DOHH2 (cell line): ENCODE measurements around the gene TMEM255B.

Experiments used
- H3F3A ChIP-seq: fragments of 200-600 bp; sonication (generic), shearing (Covaris generic); 2 replicates; pipeline ENCODE4 v1.6.0; 2016; ENCODE audit warnings: antibody characterized with exemption, mild to moderate bottlenecking; ENCODE audit not compliant: control insufficient read depth, insufficient read depth
- H3K27ac ChIP-seq: fragments of 200-600 bp; sonication (generic); 2 replicates; pipeline ENCODE4 v1.5.1; 2014; ENCODE audit warnings: low read depth, mild to moderate bottlenecking, low read length, moderate library complexity
- H3K27me3 ChIP-seq: fragments of 200-600 bp; sonication (generic); 2 replicates; pipeline ENCODE4 v1.6.1; 2014; ENCODE audit warnings: mild to moderate bottlenecking, low read length, mixed read lengths; ENCODE audit not compliant: control insufficient read depth
- H3K36me3 ChIP-seq: fragments of 200-600 bp; sonication (generic); 2 replicates; pipeline ENCODE4 v1.6.1; 2014; ENCODE audit warnings: mild to moderate bottlenecking, low read length, moderate library complexity, mixed read lengths; ENCODE audit not compliant: control insufficient read depth
- H3K4me1 ChIP-seq: fragments of 200-600 bp; sonication (generic); 2 replicates; pipeline ENCODE4 v1.6.1; 2014; ENCODE audit warnings: mild to moderate bottlenecking, low read length, mixed read lengths; ENCODE audit not compliant: control insufficient read depth
- H3K4me2 ChIP-seq: fragments of 200-600 bp; sonication (generic); 2 replicates; pipeline ENCODE4 v1.6.0; 2014; ENCODE audit warnings: mild to moderate bottlenecking, low read length, moderate library complexity
- H3K4me3 ChIP-seq: fragments of 200-600 bp; sonication (generic); 2 replicates; pipeline ENCODE4 v1.5.1; 2014; ENCODE audit warnings: mild to moderate bottlenecking, low read length, mixed read lengths
- H3K79me2 ChIP-seq: fragments of 200-600 bp; sonication (generic); 2 replicates; pipeline ENCODE4 v1.6.1; 2014; ENCODE audit warnings: mild to moderate bottlenecking, low read length, mixed read lengths; ENCODE audit not compliant: control insufficient read depth
- H3K9me2 ChIP-seq: fragments of 200-600 bp; sonication (generic); replicated peaks from 2 replicates; pipeline ENCODE4 v1.6.1; 2014; ENCODE audit warnings: mild to moderate bottlenecking, low read length, mixed read lengths; ENCODE audit not compliant: control insufficient read depth
- H3K9me3 ChIP-seq: fragments of 200-600 bp; sonication (generic); 2 replicates; pipeline ENCODE4 v1.6.1; 2014; ENCODE audit warnings: antibody characterized with exemption, low read length, mixed read lengths; ENCODE audit not compliant: control insufficient read depth, insufficient read depth
- H4K20me1 ChIP-seq: fragments of 200-600 bp; sonication (generic); 2 replicates; pipeline ENCODE4 v1.6.0; 2014; ENCODE audit warnings: low read depth, mild to moderate bottlenecking, antibody characterized with exemption, low read length, moderate library complexity; ENCODE audit not compliant: control insufficient read depth, insufficient read depth
- CTCF ChIP-seq: fragments of 200-600 bp; sonication (generic); IDR thresholded peaks from one replicate; pipeline ENCODE4 v1.5.1; 2014; ENCODE audit warnings: antibody characterized with exemption, mild to moderate bottlenecking, low read depth, low read length; ENCODE audit not compliant: poor library complexity, severe bottlenecking
- EZH2phosphoT487 ChIP-seq: fragments of 200-600 bp; sonication (generic); IDR thresholded peaks from 2 replicates; pipeline ENCODE4 v1.6.1; 2017; ENCODE audit warnings: borderline replicate concordance, mild to moderate bottlenecking, antibody characterized with exemption, low read length, moderate library complexity, mixed read lengths

TMEM255B gene

DNA sequence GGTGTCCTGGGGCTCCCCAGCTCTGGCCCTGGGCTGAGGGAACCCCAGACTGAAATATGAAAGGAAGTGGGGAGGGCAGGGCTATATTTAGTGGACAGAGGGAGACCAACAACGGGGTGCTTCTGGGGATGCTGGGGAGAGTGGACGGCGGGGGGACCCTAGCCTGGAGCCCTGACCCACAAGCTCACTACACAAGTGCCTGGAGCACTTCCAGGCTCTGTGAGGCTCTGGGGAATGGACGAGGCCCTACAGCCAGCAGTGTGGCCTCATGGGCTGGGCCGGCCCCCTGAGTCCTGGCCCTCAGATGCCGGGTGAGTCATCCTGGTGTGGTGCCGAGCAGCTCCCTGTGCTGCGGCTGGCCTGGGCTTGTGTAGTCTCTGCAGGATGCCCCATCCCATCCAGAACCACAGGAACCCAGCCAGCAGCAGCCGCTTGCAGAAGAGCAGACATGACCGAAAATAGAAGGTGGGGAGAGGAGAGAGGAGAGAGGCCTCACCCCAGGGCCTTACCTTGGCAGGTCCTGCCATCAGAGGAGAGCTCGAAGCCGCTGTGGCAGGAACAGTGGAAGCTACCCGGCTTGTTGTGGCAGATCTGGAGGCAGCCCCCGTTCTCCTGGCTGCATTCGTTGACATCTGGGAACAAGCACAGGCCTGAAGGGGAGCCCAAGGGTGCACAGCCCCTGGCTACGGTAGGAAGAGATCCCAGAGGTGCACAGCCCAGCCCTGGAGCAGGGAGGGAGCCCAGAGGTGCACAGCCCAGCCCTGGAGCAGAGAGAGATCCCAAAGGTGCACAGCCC lies 78.7 kb downstream of the TMEM255B start:
- no peak overlapping the region for H3K4me2 ChIP-seq
- TF ChIP-seq EZH2phosphoT487 (no peak), CTCF (no peak)
- H3K79me2 ChIP-seq = no peaks in the 10 kb centered on the region
- H3K9me2 ChIP-seq = no peaks in the 10 kb centered on the region
- H3K27ac ChIP-seq = no peak overlapping the region
- no peak overlapping the region for H3K4me3 ChIP-seq
- H3K27me3 ChIP-seq = no peaks in the 10 kb centered on the region
- H3K9me3 ChIP-seq = no peaks in the 10 kb centered on the region
- H3K4me1 ChIP-seq = no peaks in the 10 kb centered on the region
- H4K20me1 ChIP-seq = no peaks in the 10 kb centered on the region
- H3F3A ChIP-seq = no peaks in the 10 kb centered on the region
- no peaks in the 10 kb centered on the region for H3K36me3 ChIP-seq

GRCh38 chr13:113838711-113839201 lies 79.7 kb downstream of the TMEM255B start:
- H3K4me3 ChIP-seq = no peak overlapping the region

GRCh38 chr13:113839536-113840204 lies 80.6 kb downstream of the TMEM255B start:
- Histone ChIP-seq H3F3A (no peaks in the 10 kb centered on the region), H3K9me2 (no peaks in the 10 kb centered on the region), H3K27ac (no peak overlapping the region), H3K27me3 (no peaks in the 10 kb centered on the region), H3K9me3 (no peaks in the 10 kb centered on the region), H3K36me3 (no peaks in the 10 kb centered on the region), H3K79me2 (no peaks in the 10 kb centered on the region), H3K4me2 (no peak overlapping the region), H4K20me1 (no peaks in the 10 kb centered on the region), H3K4me1 (no peaks in the 10 kb centered on the region), H3K4me3 (no peak overlapping the region)
- TF ChIP-seq EZH2phosphoT487 (no peak), CTCF (no peak)

More at GRCh38 chr13:113838711-113839201, 79.7 kb downstream of the TMEM255B start:
- H3K4me1 ChIP-seq = no peaks in the 10 kb centered on the region
- no peaks in the 10 kb centered on the region for H3F3A ChIP-seq
- no peak overlapping the region for H3K27ac ChIP-seq
- H3K79me2 ChIP-seq = no peaks in the 10 kb centered on the region
- no peak overlapping the region for H3K4me2 ChIP-seq
- no peaks in the 10 kb centered on the region for H4K20me1 ChIP-seq
- H3K9me2 ChIP-seq = no peaks in the 10 kb centered on the region
- no peak for TF ChIP-seq EZH2phosphoT487
- TF ChIP-seq CTCF = no peak
- no peaks in the 10 kb centered on the region for H3K9me3 ChIP-seq
- no peaks in the 10 kb centered on the region for H3K27me3 ChIP-seq
- no peaks in the 10 kb centered on the region for H3K36me3 ChIP-seq
